Upper lobe of right lung (tissue), 1 donor: Measurements from ENCODE around the gene GRB2. TPM values are rescaled to one million over a fixed set of nuclear protein-coding genes. Genes with fewer than 3 reads are reported as not detected.

Experiments used
- ATAC-seq: fragments of 200-7000 bp; cut with Tn5 transposase; one replicate; pipeline ENCODE4 v1.9.1; 2020; ENCODE audit warnings: mild to moderate bottlenecking, moderate library complexity
- DNase-seq: peaks from one replicate; pipeline ENCODE4 v3.0.0-alpha.2; 2020
- H3K27ac ChIP-seq: fragments of 200-600 bp; one replicate; pipeline ENCODE4 v1.8.0; 2022
- H3K27me3 ChIP-seq: fragments of 200-600 bp; one replicate; pipeline ENCODE4 v1.8.0; 2022; ENCODE audit warnings: mild to moderate bottlenecking
- H3K36me3 ChIP-seq: fragments of 200-600 bp; one replicate; pipeline ENCODE4 v1.8.0; 2022
- H3K4me1 ChIP-seq: fragments of 200-600 bp; one replicate; pipeline ENCODE4 v1.8.0; 2022
- H3K4me3 ChIP-seq: fragments of 200-600 bp; one replicate; pipeline ENCODE4 v1.8.0; 2022; ENCODE audit warnings: mild to moderate bottlenecking
- H3K9me3 ChIP-seq: fragments of 200-600 bp; one replicate; pipeline ENCODE4 v1.8.0; 2022
- CTCF ChIP-seq: fragments of 200-600 bp; IDR thresholded peaks from one replicate; pipeline ENCODE4 v1.8.0; 2022; ENCODE audit warnings: antibody characterized with exemption
- intact Hi-C: fragments of 100-400 bp; cut with DNase I; formaldehyde crosslinking; loops from one replicate; pipeline ENCODE4 v1.11.0; 2022
- total RNA-seq: library from RNA; stranded (reverse); fragmentation: NEBNext Ultra II Directional; extraction: Animal tissue kit (Norgen Biotek cat#: 25700); gene quantifications from one replicate; pipeline ENCODE4 v1.2.1, GENCODE V29; 2021
- donor health status: DM: no; HTN: yes; CAD: no; lungs with severe emphysema.

GRB2 gene
- total RNA-seq, 1 donor from 2014 or later, result 139 TPM

GRCh38 chr17:75402026-75402425, 3.5 kb downstream of the GRB2 start:
- intact Hi-C loops, result no loop called here

GRCh38 chr17:75400326-75400939, 5.0 kb downstream of the GRB2 start:
- DNase-seq (no peak), ATAC-seq (no peak)
- no peaks in the 10 kb centered on the region for H3K27me3 ChIP-seq
- no peak overlapping the region for H3K27ac ChIP-seq
- no peak overlapping the region for H3K4me3 ChIP-seq
- intact Hi-C loops, result no loop called here
- no peaks in the 10 kb centered on the region for H3K9me3 ChIP-seq
- peaks cover 51% of the 10 kb centered on the region for H3K4me1 ChIP-seq
- TF ChIP-seq CTCF, result no peak
- no peaks in the 10 kb centered on the region for H3K36me3 ChIP-seq

More at GRCh38 chr17:75402026-75402425, 3.5 kb downstream of the GRB2 start:
- no peak for ATAC-seq
- Histone ChIP-seq H3K4me3 (no peak overlapping the region), H3K27ac (no peak overlapping the region), H3K9me3 (no peaks in the 10 kb centered on the region), H3K4me1 (peaks cover 45% of the 10 kb centered on the region), H3K27me3 (no peaks in the 10 kb centered on the region), H3K36me3 (no peaks in the 10 kb centered on the region)
- no peak for TF ChIP-seq CTCF
- no peak for DNase-seq

- no peak overlapping the region for H3K4me3 ChIP-seq
- DNase-seq, result no peak
- ATAC-seq, result no peak
- no peaks in the 10 kb centered on the region for H3K36me3 ChIP-seq
- intact Hi-C loops, result no loop called here
- H3K27me3 ChIP-seq, result no peaks in the 10 kb centered on the region
- TF ChIP-seq CTCF, result no peak
- H3K9me3 ChIP-seq, result no peaks in the 10 kb centered on the region
- peaks cover 58% of the 10 kb centered on the region for H3K4me1 ChIP-seq
- no peak overlapping the region for H3K27ac ChIP-seq
Measured at GRCh38 chr17:75398279-75398678, 7.2 kb downstream of the GRB2 start.

GRCh38 chr17:75397217-75397616, 8.3 kb downstream of the GRB2 start:
- H3K36me3 ChIP-seq, result no peaks in the 10 kb centered on the region
- H3K4me1 ChIP-seq, result peaks cover 61% of the 10 kb centered on the region
- no peaks in the 10 kb centered on the region for H3K27me3 ChIP-seq
- H3K9me3 ChIP-seq, result no peaks in the 10 kb centered on the region
- ATAC-seq (no peak), DNase-seq (no peak)
- intact Hi-C loops, result no loop called here
- TF ChIP-seq CTCF, result no peak
- H3K27ac ChIP-seq, result no peak overlapping the region
- no peak overlapping the region for H3K4me3 ChIP-seq

GRCh38 chr17:75396796-75397195, 8.7 kb downstream of the GRB2 start:
- Histone ChIP-seq H3K4me1 (peaks cover 61% of the 10 kb centered on the region), H3K27ac (no peak overlapping the region), H3K36me3 (no peaks in the 10 kb centered on the region), H3K4me3 (no peak overlapping the region), H3K9me3 (no peaks in the 10 kb centered on the region), H3K27me3 (no peaks in the 10 kb centered on the region)
- DNase-seq (no peak), ATAC-seq (no peak)
- intact Hi-C loops, result no loop called here
- TF ChIP-seq CTCF, result no peak

GRCh38 chr17:75396025-75396424, 9.5 kb downstream of the GRB2 start:
- H3K27me3 ChIP-seq, result no peaks in the 10 kb centered on the region
- intact Hi-C loops, result no loop called here
- peaks cover 57% of the 10 kb centered on the region for H3K4me1 ChIP-seq
- ATAC-seq (no peak), DNase-seq (no peak)
- no peaks in the 10 kb centered on the region for H3K36me3 ChIP-seq
- no peak for TF ChIP-seq CTCF
- no peaks in the 10 kb centered on the region for H3K9me3 ChIP-seq
- no peak overlapping the region for H3K27ac ChIP-seq
- no peak overlapping the region for H3K4me3 ChIP-seq
